A673 (cell line): ENCODE results near the gene TMUB2.

Experiments
- EZH2 ChIP-seq: fragments of 200-600 bp; sonication (generic); IDR thresholded peaks from 2 replicates; pipeline ENCODE4 v1.6.1; 2017; ENCODE audit warnings: borderline replicate concordance, low read depth, mild to moderate bottlenecking, mixed read lengths, antibody characterized with exemption, low read length; ENCODE audit not compliant: poor library complexity, severe bottlenecking
- TF ChIP-seq, protein P1 (sequence below): fragments of 300-800, 200-600 bp; sonication (generic); conservative IDR thresholded peaks from 2 replicates; pipeline ENCODE4 v1.5.1; 2017; ENCODE audit warnings: low read depth, mild to moderate bottlenecking, antibody characterized with exemption, low read length, moderate library complexity, mixed read lengths

DNA sequence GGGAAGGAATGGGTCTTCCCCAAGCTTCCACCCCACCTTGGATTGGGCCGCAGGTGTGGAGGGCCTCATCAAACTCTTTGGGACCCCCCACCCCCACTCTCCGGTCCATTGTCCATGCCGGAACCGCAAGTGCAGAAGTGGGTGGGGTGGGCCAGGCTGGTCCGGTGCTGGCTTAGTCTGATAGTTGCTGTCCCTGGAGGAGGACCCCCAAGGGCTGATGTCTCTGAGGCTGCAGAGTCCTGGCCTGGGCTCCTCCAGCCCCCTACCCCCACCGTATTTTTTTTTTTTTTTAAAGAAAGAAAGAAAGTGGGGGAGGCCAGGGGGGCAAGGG lies 20.0 kb downstream of the TMUB2 start:
- TF ChIP-seq, protein P1, sequence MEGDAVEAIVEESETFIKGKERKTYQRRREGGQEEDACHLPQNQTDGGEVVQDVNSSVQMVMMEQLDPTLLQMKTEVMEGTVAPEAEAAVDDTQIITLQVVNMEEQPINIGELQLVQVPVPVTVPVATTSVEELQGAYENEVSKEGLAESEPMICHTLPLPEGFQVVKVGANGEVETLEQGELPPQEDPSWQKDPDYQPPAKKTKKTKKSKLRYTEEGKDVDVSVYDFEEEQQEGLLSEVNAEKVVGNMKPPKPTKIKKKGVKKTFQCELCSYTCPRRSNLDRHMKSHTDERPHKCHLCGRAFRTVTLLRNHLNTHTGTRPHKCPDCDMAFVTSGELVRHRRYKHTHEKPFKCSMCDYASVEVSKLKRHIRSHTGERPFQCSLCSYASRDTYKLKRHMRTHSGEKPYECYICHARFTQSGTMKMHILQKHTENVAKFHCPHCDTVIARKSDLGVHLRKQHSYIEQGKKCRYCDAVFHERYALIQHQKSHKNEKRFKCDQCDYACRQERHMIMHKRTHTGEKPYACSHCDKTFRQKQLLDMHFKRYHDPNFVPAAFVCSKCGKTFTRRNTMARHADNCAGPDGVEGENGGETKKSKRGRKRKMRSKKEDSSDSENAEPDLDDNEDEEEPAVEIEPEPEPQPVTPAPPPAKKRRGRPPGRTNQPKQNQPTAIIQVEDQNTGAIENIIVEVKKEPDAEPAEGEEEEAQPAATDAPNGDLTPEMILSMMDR: no peak
- TF ChIP-seq EZH2: no peak
